ENCODE measurements around the gene PNPLA1.
"Not testable (repeated sequence)": the region's sequence is repeated elsewhere in the genome, so short reads cannot be mapped to it uniquely, and the experiment has no call there.

PNPLA1 gene

GRCh38 chr6:36337814-36338213 lies 68.0 kb downstream of the PNPLA1 start:
- DNase-seq: no peak

DNA sequence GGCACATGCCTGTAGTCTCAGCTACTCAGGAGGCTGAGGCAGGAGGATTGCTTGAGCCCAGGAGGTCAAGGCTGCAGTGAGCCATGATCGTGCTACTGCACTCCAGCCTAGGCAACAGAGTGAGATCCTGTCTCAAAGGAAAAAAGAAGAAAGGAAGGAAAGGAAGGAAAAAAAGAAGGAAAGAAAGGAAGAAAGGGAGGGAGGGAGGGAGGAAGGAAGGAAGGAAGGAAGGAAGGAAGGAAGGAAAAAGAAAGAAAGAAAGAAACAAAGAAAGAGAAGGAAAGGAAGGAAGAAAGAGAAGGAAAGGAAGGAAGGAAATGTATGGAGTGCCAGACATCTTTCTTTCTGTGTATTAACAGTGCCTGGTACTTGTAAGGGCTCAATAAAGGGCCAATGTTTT lies 68.4 kb downstream of the PNPLA1 start:
- DNase-seq: not testable (repeated sequence)

DNA sequence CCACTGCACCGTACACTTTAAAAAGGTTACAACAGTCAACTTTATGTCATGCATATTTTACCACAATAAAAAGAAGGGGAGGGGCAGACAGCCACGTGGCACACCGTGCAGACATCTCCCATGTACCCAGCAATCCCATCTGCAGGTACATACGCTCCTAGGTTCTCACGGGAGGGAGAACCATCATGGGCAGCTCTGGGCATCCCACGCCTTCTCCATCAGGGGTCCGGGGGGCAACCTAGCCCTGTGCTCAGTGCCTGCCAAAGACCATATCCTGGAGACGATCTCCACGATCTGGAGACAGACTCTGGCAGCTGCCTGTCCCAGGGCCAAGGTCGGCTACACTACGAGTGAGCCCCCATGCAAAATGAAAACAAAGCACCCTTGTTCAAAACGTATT lies 69.3 kb downstream of the PNPLA1 start:
- no peak for DNase-seq

- no peak for DNase-seq
Observed at GRCh38 chr6:36340306-36340617, 70.4 kb downstream of the PNPLA1 start.

- DNase-seq: no peak
Observed at GRCh38 chr6:36340618-36341454, 71.0 kb downstream of the PNPLA1 start.

DNA sequence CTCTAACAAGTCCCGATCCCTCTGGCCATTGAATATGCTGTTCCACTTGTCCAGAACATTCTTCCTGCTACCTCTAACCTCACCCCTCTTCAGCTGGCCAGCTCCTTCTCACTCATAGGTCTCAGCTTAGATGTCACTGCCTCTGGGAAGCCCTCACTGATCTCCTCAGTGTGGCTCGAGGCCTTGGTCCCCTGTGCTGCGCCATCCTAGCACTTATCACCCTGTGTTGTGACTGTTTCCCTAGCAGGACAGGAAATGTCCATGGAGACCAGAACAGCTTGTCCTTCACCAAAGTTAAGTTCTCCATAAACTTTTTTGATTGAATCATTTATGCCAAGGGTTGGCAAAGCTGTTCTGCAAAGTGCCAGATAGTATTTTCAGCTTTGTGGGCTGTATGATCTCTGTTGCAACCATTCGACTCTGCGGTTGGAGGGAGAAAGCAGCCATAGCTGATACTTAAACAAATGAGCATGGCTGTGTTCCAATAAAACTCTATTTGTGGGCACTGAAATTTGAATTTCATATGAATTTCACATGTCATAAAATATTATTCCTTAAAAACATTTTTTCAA lies 73.3 kb downstream of the PNPLA1 start:
- DNase-seq: no peak

DNA sequence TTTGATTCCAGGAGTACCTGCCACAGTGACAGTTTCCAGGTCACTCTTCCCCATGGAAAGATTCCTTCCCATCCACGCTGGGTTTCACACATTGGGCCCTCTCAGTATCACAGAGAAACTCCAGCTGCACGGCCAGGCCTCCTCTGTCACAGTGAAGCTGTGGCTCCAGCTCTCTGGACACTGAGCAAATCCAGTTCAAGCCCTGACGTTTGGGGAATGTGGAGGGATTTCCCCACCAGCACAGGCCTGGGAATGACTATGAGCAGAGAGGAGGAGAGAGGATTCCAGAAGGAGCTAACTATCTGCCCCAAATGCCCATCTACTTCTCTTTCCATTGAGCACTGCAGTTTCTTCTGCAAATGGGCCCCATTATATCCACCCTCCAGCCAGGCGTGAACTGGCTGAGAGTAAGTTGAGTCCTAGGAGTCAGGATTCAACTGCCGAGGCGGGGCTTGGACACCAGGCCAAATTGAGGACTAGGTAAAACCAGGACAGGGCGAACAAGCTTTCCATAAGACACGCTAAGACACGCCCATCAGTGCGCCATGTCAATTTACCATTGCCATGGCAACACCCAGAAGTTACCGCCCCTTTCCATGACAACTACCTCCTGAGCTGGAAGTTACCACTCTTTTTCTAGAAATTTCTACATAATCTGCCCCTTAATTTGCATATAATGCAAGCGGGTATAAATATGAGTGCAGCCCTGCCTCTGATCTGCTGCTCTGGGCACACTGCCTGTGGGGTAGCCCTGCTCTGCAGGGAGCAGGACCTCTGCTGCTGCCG lies 76.0 kb downstream of the PNPLA1 start:
- no peak for DNase-seq

DNA sequence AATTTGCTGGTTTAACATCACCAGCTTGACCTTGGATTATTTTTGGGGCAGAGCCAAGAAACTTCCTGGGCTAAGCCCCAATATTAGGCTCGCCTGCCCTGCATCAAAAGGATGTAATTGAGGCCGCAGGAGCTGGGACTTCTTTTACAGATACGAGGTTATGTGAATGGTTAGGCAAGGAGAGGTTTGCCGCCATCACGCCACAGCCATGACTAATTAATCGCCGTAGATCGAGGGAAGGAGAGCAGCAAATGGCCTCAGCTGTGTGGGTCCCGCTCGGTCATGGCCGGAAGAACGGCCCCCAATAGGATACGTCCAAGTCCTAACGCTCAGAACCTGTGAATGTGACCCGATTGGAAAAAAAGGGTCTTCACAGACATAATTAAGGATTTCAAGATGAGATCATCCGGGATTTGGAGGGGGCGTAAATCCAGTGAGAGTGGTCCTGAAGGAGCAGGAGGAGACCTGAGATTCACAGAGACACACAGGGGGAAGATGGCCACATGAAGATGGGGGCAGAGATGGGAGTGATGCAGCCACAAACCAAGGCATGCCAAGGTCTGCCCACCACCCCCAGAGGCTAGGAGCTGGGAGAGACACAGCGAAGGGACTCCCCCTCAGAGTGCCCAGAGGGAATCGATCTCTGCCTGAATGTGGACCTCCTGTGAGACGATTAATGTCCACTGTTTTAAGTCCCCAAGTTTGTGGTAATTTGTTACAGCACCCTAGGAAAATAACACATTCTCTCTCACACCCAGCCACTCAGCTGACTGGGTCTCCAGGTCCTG lies 76.8 kb downstream of the PNPLA1 start:
- no peak for DNase-seq

- no peak for DNase-seq
Observed at GRCh38 chr6:36347621-36348020, 77.8 kb downstream of the PNPLA1 start.

DNA sequence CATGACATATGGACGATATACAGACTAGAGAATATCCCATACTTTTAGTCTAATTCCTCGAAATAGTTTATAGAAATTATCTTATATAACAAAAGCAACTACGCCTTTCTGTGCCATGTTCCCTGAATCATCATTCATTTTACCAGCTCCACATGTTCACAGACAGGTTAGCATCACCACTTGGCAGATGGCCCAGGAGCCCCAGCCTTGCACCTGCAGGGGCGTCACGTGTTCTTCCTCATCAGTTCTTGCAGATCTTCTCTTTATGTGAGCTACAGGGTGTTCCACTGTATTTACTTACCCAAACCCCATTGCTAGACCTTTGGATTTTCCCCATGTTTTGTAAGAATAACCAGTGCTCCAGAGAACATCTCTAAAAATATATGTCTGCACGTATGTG lies 79.4 kb downstream of the PNPLA1 start:
- DNase-seq: no peak

GRCh38 chr6:36350082-36350481 lies 80.2 kb downstream of the PNPLA1 start:
- DNase-seq: no peak

GRCh38 chr6:36350681-36351571 lies 81.1 kb downstream of the PNPLA1 start:
- no peak for DNase-seq

DNA sequence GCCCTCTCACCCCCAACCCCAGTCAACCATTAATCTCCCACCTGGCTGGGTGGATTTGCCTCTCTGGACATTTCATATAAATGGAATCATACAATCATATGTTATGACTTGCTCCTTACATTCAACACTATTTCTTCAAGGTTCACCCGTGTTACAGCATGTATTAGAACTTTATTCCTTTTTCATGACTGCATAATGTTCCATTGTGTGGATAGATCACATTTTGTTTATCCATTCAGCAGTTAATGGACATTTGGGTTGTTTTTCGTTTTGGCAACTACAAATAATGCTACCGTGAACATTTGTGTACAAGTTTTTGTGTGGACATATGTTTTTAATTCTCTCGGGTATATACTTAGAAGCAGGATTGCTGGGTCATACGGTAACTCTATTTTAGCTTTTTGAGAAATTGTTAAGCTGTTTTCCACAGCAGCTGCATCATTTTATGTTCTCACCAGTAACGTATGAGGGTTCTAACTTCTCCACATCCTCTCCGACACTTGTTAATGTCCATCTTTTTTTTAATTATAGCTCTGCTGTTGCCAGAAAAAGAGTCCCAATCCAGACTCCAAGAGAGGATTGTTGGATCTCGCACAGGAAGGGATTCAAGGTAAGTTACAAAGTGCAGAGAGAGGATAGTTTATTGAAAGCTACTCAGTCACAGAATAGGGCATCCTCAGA lies 82.8 kb downstream of the PNPLA1 start:
- no peak for DNase-seq

DNA sequence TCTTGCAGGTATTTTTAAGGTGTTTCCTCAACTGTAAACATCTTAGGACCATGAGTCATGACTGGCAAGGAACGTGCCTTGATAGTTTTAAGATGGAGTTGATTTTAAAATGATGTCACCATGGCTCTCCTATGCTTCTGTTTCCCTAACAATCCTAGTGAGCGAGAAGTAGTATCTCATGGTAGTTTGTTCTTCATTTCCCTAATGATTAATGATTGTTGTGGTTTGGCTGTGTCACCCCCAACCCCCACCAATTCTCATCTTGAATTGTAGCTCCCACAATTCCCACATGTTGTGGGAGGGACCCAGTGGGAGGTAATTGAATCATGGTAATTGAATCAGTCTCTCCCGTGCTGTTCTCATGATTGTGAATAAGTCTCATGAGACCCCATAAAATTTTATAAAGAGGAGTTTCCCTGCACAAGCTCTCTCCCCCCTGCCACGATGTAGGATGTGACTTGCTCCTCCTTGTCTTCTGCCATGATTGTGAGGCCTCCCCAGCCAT lies 83.6 kb downstream of the PNPLA1 start:
- no peak for DNase-seq

GRCh38 chr6:36355819-36356218 lies 86.0 kb downstream of the PNPLA1 start:
- no peak for DNase-seq

GRCh38 chr6:36357872-36358225 lies 88.0 kb downstream of the PNPLA1 start:
- DNase-seq: no peak
